Middle frontal gyrus (tissue), 1 donor: ENCODE results near the gene CBX2.
"Not testable (repeated sequence)": the region's sequence is repeated elsewhere in the genome, so short reads cannot be mapped to it uniquely, and the experiment has no call there.

Experiments
- DNase-seq: peaks from one replicate; pipeline ENCODE4 v3.0.0-alpha.2; 2015; ENCODE audit warnings: low spot score; ENCODE audit errors: extremely low spot score

CBX2 gene

DNA sequence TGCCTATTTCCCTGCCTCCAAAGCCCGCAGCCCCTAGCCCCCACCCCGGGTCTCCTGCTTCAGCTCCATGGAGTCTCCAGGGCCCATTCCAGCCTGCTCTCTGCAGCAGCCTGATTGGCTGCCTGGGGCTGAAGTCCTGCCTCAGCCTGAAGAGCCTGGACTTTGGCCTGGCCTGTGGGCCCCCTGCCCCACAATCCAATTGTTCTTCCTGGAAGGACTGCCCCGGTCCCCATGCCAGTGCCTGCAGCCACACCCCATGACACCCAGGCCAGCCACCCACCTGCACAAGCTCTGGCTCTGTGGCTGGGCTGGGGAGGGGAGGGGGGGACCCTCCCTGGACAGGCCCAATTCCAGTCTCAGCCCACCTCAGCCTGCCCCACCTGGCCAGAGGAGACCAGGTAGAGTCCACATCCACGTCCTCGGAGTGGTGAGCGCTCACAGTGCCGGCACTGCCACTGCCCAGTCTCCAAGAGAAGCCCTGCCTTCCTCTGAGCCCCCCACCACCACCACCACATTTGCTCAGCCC, 34.9 kb upstream of the CBX2 start:
- no peak for DNase-seq

DNA sequence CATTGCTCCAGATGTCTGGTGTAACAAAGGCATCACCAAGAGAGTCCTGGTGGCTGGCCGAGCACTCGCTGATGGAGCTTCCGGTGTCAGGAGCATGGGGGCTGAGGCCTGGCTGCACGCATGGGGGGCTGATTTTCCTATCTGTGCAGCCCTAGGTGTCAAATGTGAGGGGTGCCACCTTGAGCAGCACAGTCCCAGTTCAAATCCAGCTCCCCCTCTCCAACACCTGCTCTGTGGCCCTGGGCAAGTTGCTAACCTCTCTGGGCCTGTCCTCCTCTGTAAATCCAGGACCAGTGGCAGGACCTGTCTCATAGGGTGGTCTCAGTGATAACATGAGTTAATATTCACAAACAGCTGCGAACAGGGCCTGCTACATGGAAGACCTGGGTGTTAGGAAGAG, 34.3 kb upstream of the CBX2 start:
- no peak for DNase-seq

DNA sequence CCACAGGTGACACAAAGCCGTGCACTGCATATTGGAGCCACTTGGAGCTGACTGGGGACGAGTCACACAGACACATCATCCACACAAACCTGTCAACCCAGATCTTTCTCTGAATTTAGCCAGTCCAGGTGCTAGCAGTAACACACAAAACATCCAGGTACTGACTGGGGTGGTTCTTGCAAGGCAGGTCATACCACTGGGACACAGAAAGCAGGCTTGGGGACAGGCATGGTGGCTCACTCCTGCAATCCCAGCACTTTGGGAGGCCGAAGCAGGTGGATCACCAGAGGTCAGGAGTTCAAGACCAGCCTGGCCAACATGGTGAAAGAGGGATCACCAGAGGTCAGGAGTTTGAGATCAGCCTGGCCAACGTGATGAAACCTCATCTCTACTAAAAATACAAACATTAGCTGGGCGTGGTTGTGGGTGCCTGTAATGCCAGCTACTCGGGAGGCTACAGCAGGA, 32.3 kb upstream of the CBX2 start:
- DNase-seq = no peak

DNA sequence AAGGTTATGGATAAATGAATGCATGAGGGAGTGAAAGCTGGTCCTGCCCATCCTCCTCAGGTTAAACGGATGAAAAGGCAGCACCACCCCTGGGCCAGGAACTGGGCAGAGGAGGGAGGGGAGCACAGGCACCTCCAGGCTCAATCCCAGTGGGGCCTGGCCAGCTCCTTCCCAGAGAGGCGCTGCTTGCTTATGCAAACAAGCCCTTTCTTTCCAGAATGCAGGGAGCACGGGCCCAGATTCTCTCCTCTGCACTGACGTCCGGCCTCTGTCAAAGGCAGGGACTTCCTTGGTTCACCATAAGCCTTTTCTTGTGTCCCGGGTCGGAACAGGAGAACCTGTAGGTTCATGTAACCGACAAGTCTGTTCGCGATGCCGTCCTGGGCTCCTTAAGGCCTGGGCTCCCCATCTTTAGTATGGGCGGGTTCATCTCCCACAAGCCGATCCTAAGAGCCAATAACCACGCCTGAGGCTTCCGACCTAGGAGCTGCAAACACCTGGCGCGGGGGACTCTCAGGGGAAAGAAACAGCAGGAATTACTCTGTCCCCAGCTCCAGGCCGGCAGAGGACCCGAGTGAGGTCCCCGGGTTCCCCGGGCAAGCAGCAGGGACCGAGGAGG, 30.9 kb upstream of the CBX2 start:
- no peak for DNase-seq

DNA sequence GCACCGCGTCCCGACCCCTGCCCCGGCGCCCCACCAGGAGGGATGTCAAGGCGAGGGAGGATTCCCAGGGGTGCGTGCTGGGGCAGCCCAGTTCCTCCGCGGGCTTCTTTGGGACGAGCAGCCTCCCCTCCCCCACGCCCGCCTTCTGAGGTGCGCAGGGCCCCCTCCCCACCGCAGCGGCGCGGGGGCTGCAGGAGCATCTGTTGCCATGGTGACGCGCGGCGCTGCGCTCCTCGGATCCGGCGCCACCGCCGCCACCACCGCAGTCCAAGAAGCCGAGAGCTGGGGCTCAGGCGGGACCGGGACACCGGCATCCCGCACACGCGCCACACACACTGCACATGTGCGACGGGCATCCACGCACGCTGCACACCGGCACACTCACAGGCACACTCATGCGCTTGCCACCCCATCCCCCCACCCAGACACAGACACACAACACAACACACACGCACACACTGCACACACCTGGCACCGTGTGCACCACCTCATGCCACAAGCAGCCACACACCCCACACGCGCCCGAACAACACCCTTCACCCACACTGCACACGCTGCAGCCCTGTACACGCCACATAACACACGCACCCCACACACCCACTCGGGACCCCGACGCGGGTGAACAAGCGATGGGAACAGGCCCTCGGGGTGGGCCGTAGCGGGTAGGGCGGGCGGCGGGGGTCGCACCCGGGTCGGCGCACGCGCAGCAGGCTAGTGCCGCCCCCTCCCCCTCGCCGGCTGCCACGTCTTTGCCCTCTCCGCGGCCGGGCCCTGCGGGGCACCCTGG, 30.2 kb upstream of the CBX2 start:
- DNase-seq = no peak

DNA sequence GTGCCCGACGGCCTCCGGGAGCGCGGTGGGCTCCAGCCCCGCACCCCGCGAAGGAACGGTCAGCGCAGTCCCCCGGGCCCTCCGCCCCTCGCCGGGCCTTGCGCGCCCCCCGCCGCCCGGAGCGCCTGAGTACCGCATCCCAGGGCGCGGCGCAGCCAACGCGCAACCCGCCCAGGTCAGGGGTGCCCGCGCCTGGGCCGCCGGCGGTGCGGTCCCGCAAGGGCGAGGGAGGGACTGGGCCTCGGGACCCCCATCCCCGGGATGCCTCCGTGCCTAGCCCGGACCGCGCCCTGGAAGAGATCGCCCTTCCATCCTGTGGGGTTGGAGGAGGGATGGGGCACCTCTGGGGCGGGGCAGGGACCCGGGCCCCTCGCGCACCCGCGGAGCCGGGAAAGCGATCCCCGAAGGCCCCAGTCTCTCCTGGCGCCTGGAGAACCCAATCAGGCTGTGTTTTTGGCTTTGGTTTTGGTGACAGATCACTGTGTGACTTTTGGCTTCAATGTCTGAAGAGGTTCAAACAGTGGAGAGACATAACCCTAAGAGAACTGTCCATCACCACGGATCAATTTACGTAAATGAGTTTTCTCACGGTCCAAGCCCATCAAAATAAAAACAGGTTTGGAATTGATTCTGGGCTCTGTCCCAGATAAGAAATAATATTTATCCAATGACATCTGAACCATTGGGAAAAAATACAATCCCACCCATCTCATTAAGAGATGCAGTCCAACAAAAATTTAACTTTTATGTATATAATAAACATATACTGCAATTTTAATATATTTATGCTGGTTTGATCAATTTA, 29.5 kb upstream of the CBX2 start:
- DNase-seq = no peak

DNA sequence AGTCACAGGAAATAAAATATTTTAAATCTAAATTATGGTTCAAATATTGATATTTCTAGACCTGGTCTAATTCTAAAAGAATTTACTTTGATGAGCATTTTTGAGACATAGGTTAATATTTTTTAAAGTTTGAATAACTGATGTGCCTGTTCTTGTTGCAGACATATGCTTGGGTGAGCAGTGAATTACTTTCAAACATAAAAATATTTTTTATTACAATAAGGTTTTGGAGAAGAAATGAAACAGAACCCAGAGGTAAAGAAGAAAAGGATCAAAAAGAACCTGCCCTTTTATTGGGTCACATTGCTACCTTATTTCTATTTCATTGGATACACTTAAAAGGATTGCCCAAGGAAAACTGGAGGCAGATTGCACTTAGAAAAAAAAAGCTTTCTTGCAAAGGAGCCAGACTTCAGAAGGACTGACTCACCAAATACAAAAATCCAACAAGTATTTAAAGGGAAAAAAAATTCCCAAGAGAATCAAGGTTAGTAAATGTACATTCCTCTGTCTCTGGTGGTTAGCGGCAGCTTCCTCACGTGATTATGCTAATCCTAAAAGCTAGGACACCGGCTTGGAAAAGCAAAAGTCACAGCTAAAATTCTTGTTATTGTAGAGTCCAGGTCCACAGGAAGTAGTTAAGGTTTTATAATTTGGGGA, 28.7 kb upstream of the CBX2 start:
- no peak for DNase-seq

DNA sequence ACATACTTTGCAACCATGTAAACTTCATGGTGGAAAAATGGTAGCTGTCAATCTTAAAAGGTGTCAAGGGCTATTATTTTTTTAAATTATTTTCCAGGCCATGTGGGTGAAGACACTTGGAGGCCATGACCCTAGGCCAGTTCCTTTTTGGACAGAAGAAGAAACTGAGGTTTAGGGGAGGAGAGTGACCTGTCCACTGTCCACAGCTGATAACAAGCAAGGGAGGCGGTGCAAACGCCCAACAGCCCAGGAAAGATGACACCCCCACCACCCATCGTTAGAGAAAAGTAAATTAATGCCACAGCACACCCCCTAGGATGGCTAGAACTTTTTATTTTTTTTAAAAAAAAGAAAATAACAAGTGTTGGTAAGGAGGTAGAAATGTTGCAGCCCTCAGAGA, 28.0 kb upstream of the CBX2 start:
- no peak for DNase-seq

DNA sequence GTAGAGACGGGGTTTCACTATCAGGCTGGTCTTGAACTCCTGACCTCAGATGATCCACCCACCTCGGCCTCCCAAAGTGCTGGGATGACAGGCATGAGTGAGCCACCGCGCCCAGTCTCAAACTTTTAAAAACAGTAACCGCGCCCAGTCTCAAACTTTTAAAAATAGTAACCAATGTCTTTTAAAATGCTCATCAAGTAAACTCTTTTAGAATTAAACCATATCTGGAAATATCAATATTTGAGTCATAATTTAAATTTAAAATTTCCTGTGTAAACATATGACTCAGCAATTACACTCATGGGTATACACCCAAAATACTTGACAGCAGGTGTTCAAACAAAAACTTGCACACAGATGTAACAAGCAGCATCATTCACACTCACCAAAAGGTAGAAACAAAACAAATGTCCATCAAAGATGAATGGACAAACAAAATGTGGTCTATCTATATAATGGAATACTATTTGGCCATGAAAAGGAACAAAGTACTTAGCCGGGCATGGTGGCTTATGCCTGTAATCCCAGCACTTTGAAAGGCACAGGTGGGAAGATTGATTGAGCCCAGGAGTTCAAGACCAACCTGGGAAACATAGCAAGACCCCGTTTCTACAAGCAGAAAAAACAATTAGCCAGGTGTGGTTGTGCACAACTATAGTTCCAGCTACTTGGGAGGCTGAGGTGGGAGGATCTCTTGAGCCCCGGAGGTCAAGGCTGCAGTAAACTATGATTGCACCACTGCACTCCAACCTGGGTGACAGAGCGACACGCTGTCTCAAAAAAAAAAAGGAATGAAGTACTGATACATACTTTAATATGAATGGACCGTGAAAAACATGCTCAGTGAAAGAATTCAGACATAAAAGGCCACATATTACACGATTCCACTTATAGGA, 27.1 kb upstream of the CBX2 start:
- DNase-seq = no peak

DNA sequence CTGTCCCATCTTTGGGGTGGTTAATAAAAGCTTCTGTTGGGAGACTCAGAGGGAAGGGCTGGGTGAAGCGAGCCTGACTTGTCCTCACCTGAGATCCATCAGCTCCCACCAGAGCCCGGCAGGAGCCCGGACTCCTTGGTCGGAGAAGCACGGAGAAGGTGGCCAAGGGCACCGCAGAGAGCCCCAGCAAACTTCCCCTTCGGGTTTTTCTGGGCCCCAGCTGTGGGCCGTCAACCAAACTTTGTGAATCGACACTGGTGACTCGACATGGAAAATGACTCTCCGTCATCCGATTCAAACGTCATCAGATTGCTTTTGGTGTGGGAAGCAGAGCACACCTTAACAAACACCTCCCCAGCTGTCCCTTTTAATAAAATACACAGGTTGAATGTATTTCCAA, 25.8 kb upstream of the CBX2 start:
- DNase-seq = no peak

DNA sequence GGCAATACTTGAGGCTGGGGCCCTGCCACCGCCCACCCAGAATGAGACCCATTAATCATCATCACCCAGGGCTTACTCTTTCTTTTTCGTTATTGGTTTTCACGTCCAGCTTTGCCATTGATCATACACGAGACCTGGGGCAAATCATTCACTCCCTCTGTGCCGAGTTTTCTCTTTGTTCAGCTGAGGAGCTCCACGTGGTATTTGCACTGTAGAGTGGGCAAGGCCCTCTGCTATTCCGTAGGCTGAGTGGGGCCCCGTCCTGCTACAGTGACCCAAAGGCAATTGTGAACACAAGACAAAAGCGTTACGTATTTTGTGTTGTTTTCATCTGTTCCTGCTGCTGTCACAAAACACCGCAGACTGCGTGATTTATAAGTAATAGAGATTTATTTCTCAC, 23.6 kb upstream of the CBX2 start:
- DNase-seq = no peak

DNA sequence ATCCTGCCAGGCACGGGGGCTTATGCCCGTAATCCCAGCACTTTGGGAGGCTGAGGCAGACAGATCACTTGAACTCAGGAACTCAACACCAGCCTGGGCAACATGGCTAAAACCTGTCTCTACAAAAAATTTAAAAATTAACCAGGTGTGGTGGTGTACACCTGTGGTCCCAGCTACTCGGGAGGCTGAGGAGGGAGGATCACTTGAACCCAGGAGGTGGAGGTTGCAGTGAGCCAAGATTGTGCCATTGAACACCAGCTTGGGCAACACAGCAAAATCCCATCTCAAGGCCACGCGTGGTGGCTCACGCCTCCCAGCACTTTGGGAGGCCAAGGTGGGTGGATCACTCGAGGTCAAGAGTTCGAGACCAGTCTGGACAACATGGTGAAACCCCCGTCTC, 23.0 kb upstream of the CBX2 start:
- not testable (repeated sequence) for DNase-seq

DNA sequence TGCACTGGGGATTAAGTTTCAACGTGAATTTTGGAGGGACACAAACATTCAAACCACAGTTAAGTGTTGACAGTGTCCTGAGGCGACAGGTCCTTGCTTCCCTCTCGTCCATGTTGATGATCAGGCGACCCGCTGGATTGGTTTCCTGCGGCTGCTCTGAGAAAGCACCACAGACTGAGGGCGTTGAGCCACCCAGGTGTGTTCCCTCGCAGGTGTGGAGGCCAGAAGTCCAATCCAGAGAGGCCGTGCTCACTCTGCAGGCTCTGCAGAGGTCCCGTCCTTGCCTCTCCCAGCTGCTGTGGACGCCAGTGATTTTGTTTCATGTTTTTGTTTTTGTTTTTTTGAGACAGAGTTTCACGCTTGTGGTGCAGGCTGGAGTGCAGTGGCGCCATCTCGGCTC, 22.4 kb upstream of the CBX2 start:
- DNase-seq = no peak

DNA sequence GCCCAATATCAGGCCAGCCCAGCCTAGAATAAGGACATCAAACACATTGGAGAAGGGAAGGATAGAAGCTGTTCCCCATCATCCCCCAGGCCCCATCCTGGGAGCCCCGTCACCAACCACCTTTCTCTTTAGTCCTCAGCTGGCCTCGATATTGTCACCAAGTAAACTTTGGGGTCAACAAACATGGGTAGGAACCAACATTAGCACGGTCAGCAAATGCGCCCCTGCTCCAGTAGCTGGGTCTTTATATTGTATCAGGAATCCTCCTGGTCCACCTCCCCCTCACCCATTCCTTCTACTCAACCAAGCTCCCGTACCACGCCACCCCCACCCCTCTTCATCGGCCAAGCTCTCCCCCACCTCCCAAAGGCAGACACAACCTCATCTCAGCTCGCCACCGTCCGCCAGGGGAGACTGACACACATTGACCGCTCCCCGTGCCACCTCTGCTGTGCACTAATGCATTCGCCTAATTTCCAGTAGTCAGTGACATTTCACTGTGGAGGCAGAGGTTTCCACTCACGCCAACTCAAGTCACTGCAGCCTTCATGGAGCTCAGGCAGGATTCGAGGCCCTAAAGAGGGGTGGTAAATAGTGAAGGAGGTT, 20.7 kb upstream of the CBX2 start:
- DNase-seq = no peak

DNA sequence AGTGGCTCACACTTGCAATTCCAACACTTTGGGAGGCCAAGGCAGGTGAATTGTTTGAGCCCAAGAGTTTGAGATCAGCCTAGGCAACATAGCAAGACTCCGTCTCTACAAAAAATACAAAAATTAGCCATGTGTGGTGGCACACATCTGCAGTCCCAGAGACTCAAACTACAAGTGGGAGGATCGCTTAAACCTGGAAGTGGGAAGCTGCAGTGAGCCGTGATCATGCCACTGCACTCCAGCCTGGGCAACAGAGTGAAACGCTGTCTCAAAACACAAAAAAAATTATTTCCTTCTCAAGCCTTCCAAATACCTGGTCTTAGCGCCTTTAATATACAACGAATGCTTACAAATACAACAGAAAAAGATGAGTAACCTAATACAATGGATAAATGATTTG, 19.7 kb upstream of the CBX2 start:
- DNase-seq = no peak

DNA sequence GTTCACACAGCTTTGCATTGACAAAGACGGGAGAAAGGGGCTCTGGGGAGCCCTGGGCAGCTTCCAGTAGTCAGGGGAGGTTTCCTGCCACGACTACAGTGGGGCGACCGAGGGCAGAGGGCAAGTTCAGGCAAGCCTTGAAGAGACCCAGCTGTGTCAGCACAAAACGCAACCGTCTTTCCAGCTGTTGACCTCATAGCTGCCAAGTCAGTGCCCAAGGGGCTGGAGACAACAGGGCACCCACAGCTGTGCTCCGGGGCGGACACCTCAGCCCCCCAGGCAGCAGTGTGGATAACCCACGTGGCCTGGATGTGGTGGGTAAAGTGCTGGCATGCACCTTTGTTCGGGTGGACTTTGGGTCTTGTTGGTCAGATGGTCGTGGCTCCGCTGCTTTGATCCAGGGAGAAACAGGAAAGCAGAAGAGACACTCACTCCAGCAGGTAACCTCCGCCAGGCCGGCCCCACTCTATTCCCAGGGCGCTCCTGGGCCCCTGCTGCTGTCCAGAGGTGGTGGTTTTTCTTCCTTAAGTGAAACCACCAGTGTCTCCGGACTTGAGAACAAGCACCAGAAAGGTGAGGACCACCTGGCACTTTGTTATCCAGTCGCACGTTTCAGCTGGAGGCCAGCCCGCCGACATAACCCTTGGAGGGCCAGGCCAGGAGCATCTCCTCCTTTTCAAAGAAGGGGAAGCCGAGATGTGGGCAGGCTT, 17.6 kb upstream of the CBX2 start:
- DNase-seq = no peak

DNA sequence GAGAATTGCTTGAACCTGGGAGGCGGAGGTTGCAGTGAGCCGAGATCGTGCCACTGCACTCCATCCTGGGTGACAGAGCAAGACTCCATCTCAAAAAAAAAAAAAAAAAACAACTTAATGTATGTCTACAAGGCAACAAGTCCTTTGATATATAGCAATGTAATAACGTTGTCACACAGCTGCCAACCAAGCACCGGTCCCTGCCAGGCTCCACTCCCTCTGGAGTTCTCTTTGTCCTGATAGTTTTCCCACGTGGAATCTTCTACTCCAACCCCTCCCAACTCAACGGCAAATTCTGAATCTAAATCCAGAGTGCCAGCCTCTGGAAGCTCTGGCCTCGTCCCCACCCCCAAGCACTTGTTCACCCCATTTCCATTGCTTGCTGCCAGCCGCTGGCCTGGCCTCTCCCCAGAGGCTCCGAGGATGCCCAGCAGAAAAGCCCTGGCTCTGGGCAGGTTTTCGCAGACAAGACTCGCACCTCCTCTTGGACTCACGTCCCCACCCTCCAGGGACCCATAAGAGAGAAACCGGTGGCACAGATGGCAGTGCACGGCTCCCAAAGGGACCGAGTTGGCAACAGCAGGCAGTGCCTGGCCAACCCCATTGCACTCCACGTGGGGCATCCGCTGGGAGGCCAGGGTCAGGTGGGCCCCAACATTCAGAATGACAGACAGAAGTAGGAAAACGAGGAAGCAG, 15.9 kb upstream of the CBX2 start:
- DNase-seq = no peak

DNA sequence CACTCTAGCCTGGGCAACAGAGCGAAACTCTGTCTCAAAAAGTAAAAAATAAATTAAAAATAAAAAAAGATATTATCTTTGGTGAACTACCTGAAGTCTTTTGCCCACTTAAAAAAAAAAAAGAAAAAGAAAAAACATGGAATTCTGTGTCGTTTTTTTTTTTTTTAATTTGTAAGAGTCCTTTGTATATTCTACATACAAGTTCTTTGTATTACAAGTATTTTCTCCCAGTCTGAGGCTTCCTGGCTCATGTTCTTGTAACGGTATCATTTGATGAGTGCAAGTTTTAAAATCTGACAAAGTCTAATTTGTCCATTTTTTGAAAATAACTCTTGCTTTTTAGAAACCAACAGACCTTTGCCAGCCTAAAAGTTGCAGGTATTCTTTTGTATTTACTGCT, 12.2 kb upstream of the CBX2 start:
- DNase-seq = no peak
